ENCODE data around the gene CYTH4.

Gene CYTH4

DNA sequence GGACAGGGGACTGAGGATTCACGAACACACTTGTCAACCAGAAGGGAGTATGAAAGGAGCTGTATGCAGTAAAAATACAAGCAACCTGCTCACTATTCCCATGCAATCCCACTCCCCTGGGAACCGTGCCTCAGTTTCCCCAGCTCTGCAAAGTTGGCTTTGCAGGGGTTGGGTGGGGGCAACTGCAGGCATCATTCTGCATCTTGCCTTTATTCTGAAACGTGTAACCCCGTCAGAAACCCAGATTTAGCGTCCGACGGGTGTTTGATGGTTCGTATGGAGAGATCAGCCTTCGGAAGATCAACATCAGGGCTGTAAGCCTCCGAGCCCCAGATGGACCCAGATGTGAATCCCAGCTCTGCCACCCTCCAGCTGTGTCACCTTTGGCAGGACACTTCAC, 3.6 kb downstream of the CYTH4 start:
- no peaks in the 10 kb centered on the region for H3K9me3 Mint-ChIP-seq
- H3K4me1 Mint-ChIP-seq: peaks cover 91% of the 10 kb centered on the region
- peaks cover 14% of the 10 kb centered on the region for H3K36me3 Mint-ChIP-seq (ENCODE audit: low read depth)
- H3K27me3 Mint-ChIP-seq: no peaks in the 10 kb centered on the region
- ATAC-seq (no peak), DNase-seq (no peak)
- no peak overlapping the region for H3K4me3 Mint-ChIP-seq
- no peak overlapping the region for H3K27ac Mint-ChIP-seq

DNA sequence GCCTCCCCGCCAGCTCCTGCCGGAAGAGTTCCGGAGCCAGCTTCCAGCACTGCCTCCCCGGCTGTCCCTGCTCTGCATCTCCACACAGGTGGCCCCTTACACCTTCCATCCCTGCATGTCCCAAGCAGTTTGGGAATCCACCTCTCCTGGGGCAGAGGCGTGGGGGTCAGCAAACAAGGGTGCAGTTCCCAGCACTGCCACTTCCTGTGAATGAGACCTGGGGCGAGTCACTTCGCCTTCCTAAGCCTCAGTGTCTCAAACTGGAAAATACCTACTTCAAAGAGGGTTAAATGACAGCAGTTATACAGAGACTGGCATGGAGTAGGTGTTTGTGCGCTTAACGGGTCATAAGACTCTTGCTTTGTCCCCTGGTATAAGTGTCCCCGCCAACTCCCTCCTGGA, 5.2 kb downstream of the CYTH4 start:
- H3K4me3 Mint-ChIP-seq: no peak overlapping the region
- H3K9me3 Mint-ChIP-seq: no peaks in the 10 kb centered on the region
- H3K27me3 Mint-ChIP-seq: no peaks in the 10 kb centered on the region
- no peak for DNase-seq
- peak overlapping the region; percentile 67 for H3K27ac Mint-ChIP-seq
- H3K36me3 Mint-ChIP-seq (ENCODE audit: low read depth): peaks cover 20% of the 10 kb centered on the region
- H3K4me1 Mint-ChIP-seq: peaks cover 80% of the 10 kb centered on the region
- ATAC-seq: peak; percentile 30

DNA sequence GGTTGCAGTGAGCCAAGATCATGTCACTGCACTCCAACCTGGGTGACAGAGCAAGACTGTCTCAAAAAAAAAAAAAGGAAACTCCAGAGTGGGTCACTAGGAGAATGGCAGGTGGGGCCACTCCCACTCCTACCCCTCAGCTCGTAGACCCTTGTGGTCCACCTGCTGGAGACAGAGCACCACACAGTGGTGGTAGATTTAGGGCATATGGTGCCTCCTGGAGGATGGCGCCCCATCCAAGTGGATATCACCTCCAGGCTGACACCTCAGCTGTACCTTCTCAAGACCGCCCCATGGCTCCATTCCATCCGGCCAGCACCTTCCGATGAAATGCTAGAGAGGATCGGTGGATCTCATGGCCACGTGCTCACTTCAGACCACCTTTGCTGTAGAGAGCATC, 6.2 kb downstream of the CYTH4 start:
- H3K27ac Mint-ChIP-seq: no peak overlapping the region
- peaks cover 73% of the 10 kb centered on the region for H3K4me1 Mint-ChIP-seq
- H3K9me3 Mint-ChIP-seq: no peaks in the 10 kb centered on the region
- H3K27me3 Mint-ChIP-seq: no peaks in the 10 kb centered on the region
- peaks cover 26% of the 10 kb centered on the region for H3K36me3 Mint-ChIP-seq (ENCODE audit: low read depth)
- no peak overlapping the region for H3K4me3 Mint-ChIP-seq
- DNase-seq (no peak), ATAC-seq (no peak)

DNA sequence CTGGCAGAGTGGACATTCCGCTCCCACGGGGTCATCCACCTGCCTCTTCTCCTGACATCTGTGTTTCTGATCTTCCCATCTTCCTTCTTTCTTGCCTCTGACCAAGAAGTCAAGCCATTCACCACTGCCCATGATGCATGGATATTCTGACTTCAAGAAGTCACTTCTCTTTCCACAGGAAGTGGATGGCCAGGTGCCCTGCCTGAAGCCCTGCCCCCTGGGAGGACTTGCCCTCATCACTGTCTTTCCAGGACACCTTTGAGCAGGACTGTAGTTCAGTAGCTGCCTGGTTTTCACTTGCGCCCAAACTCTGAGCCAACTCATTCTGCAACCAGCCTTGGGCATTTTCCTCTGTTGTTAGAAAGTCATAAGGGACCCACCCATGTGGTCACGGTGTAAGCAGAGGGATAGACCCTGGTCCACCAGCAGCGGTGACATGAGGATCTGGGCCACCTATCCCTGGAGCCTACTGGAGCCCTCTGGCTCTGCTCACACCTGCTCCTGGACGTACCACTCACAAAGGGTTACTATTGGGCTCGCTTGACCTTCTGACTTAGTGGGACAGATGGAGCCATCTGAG, 6.9 kb downstream of the CYTH4 start:
- peak overlapping the region; percentile 65 for H3K27ac Mint-ChIP-seq
- DNase-seq: no peak
- no peak for ATAC-seq
- H3K36me3 Mint-ChIP-seq (ENCODE audit: low read depth): peaks cover 26% of the 10 kb centered on the region
- peaks cover 67% of the 10 kb centered on the region for H3K4me1 Mint-ChIP-seq
- H3K9me3 Mint-ChIP-seq: no peaks in the 10 kb centered on the region
- H3K27me3 Mint-ChIP-seq: no peaks in the 10 kb centered on the region
- H3K4me3 Mint-ChIP-seq: no peak overlapping the region

DNA sequence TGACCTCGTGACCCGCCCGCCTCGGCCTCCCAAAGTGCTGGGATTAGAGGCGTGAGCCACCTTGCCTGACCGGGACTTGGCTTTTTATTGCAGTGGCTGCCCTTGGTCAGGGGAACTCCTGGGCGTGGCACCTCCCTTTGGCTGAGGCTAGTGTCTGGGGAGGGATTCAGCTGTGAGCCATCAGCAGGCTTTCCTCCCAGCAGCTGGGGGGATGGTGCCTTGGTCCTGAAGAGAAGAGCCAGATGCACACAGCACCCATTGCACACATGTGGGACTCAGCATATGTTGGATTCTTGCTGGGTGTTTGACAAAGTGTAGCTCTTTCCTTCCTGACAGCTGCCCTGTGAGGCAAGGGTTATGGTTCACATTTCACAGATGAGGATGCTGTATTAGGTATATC, 8.4 kb downstream of the CYTH4 start:
- Mint-ChIP-seq H3K27ac (no peak overlapping the region), H3K4me3 (no peak overlapping the region), H3K36me3 (ENCODE audit: low read depth) (peaks cover 24% of the 10 kb centered on the region), H3K4me1 (peaks cover 65% of the 10 kb centered on the region), H3K27me3 (no peaks in the 10 kb centered on the region), H3K9me3 (no peaks in the 10 kb centered on the region)
- DNase-seq (no peak), ATAC-seq (no peak)

DNA sequence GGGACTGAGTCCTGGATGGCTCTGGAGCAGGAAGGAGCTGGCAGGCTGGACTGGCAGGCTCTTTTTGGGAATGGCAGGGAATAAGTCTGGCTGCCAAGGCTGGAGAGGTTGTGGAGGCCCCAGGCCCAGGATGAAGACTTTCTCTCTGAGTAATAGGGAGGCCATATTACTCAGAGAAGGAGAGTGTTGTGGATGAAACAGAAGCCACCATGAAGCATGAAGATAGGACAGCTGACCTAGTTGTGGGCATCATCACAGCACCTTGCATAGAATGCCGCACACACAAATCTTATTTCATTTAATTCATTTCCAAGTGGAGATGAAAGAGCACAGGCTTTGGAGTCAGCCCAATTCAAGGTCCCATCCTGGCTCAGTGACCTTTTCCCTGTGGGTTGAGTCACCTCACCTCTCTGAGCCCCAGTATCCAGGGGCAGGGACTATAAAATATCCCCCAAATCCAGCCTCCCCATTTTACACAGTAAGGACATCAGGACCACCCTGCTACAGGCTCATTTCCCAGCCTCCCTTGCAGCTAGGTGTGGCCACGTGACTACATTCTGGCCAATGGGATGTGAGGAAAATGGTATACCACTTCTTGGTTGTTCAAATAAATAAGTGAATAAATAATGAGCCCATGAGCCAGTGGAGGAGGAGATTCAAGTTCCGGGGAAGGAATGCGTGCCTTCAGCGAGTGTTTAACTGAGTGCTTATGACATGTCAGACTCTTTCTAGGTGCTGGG, 9.4 kb downstream of the CYTH4 start:
- DNase-seq: no peak
- Mint-ChIP-seq H3K4me3 (no peak overlapping the region), H3K27me3 (no peaks in the 10 kb centered on the region), H3K36me3 (ENCODE audit: low read depth) (peaks cover 23% of the 10 kb centered on the region), H3K4me1 (peaks cover 56% of the 10 kb centered on the region), H3K9me3 (no peaks in the 10 kb centered on the region), H3K27ac (no peak overlapping the region)
- ATAC-seq: no peak

DNA sequence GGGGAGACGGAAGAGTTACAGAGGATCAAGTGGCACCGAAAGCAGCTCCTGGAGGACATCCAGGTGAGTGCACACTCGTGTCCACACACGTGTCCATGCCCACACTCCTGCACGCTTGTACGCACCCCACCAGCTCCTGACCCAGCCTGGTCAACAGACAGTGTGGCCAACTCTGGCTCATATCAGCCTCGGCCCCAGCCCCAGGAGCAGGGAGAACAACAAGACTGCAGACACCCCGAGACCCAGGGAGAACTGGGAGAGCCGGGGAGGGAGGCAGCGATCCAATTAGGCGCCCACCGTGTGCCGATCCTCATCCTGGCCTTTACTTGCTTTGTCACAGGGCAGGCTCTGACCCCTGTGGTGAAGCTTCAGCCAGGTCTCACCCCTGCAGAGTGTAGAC, 10.3 kb downstream of the CYTH4 start:
- Mint-ChIP-seq H3K27ac (no peak overlapping the region), H3K4me3 (no peak overlapping the region), H3K36me3 (ENCODE audit: low read depth) (peaks cover 18% of the 10 kb centered on the region), H3K9me3 (no peaks in the 10 kb centered on the region), H3K27me3 (no peaks in the 10 kb centered on the region), H3K4me1 (peaks cover 47% of the 10 kb centered on the region)
- ATAC-seq: no peak
- no peak for DNase-seq

DNA sequence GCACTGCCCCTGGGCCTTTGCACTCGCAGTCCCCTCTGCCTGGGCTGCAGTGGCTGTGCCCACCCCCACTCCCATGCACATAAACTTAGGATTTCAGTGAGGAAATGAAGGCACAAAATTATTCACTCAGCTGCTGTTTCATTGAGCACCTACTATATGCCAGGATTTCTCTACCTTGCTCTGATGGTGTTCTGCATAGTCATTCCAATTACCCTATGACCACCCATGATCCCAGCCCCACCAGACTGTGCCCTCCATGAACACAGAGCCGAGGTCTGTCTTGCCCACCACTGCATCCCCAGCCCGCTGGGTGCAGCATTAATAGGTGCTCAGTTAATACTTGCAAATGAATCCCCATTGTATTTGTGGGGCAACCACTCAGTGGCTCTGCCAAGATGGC, 10.9 kb downstream of the CYTH4 start:
- Mint-ChIP-seq H3K27ac (no peak overlapping the region), H3K27me3 (no peaks in the 10 kb centered on the region), H3K4me1 (peaks cover 46% of the 10 kb centered on the region), H3K36me3 (ENCODE audit: low read depth) (peaks cover 18% of the 10 kb centered on the region), H3K9me3 (no peaks in the 10 kb centered on the region), H3K4me3 (no peak overlapping the region)
- ATAC-seq: no peak
- DNase-seq: no peak

DNA sequence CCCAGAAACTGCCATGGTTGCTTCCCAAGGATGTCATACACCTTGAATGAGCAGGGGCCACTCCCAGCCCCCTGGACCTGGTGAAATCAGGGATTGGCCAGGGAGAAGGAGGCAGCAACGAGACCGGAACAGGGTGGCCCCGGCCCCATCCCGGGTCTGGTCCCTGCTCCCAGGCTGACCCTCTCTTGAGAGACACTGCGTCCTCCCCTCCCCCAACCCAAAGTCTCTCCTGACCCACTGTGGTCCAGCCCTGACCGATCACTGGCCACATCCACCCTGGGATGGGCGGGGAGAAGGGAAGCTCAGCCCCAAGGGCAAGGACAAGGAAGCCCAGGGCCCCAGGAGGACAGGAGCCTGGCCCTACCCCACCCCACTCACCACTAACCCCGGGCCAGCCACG, 12.4 kb downstream of the CYTH4 start:
- no peak overlapping the region for H3K27ac Mint-ChIP-seq
- no peaks in the 10 kb centered on the region for H3K27me3 Mint-ChIP-seq
- DNase-seq: no peak
- H3K4me1 Mint-ChIP-seq: peaks cover 40% of the 10 kb centered on the region
- ATAC-seq: no peak
- H3K9me3 Mint-ChIP-seq: no peaks in the 10 kb centered on the region
- peaks cover 12% of the 10 kb centered on the region for H3K36me3 Mint-ChIP-seq (ENCODE audit: low read depth)
- no peak overlapping the region for H3K4me3 Mint-ChIP-seq

DNA sequence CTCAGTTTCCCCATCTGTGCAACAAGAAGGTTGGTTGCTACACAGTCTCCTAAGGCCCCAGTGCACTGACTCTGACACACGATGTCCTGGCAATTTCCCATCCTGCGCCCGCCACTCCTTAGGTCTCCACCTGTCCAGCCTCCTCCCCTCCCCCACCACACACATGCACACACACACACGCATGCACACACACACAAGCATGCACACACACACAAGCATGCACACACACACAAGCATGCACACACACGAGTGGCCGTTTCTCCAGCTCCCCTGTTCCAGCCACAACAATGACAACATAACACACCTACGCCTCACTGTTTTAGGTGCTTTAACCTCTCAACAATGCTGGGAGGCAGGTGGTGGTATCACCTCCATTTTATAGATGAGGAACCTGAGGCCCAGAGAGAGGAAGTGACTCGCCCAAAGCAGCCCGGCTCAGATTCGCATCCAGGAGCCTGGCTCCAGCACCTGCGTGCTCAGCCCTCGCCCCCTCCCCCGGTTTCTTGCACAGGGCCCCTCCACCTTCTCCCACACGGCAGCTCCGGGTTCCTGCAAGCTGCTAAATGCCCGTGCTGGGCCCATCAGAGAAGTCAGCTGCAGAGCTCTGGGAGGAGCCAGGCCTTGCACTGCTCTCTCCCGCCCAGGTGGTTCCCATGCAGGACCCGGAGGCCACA, 13.0 kb downstream of the CYTH4 start:
- no peak overlapping the region for H3K4me3 Mint-ChIP-seq
- ATAC-seq (no peak), DNase-seq (no peak)
- H3K4me1 Mint-ChIP-seq: peaks cover 41% of the 10 kb centered on the region
- no peaks in the 10 kb centered on the region for H3K27me3 Mint-ChIP-seq
- no peaks in the 10 kb centered on the region for H3K9me3 Mint-ChIP-seq
- no peak overlapping the region for H3K27ac Mint-ChIP-seq
- peaks cover 12% of the 10 kb centered on the region for H3K36me3 Mint-ChIP-seq (ENCODE audit: low read depth)

DNA sequence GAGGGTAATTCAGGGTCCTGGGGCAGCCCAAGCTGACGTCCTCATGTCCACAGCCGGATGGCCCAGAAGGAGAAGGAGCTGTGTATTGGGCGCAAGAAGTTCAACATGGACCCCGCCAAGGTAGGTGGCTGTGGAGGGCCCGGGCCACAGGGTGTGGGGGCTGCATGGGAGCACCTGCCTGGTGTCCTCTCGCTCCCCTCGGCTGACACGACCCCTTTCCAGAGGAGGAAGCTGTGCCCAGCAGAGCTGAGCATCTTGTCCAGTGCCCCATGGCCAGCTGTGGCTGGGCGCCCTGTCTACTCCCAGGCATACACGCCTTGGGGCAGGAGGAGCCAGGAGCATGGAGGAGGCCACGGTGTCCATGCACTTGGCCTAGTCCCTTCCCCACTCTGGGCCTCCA, 13.6 kb downstream of the CYTH4 start:
- Mint-ChIP-seq H3K9me3 (no peaks in the 10 kb centered on the region), H3K36me3 (ENCODE audit: low read depth) (peaks cover 16% of the 10 kb centered on the region), H3K4me1 (peaks cover 45% of the 10 kb centered on the region), H3K27me3 (no peaks in the 10 kb centered on the region), H3K27ac (no peak overlapping the region), H3K4me3 (no peak overlapping the region)
- DNase-seq: no peak
- no peak for ATAC-seq

DNA sequence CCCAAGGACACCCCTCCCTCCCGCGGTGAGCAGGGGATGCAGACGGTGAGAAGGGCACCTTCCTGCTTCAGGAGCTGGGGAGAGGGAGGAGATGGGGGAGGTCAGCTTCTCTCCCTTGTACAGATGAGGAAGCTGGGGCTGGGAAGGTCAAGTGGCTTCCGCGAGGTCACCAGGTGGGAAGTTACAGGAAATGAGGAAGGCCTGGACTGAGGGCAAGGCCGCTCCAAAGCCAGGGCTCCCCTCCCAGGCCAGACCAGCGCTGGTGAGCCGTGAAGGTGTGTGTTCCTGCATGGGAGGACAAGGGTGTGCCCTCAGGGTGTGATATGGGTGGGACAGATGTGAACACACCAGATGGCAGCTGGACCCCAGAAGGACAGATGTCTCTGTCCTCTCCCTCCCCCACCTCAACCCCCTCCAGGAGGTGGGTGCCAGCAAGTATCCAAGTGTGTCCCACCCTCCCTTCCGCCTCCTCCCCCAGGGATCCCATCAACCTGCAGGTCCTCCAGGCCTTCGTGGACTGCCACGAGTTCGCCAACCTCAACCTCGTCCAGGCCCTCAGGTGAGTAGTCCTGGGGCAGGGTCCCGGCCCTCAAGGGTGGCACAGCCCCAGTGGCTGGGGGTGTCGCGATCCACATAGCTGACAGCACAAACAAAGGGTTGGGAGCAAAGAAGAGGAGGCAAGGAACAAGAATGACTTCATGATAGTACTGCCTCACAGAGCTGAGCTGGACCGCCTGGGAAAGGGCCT, 16.6 kb downstream of the CYTH4 start:
- Mint-ChIP-seq H3K4me1 (peaks cover 66% of the 10 kb centered on the region), H3K4me3 (no peak overlapping the region), H3K27me3 (no peaks in the 10 kb centered on the region), H3K9me3 (no peaks in the 10 kb centered on the region), H3K27ac (peak overlapping the region; percentile 0), H3K36me3 (ENCODE audit: low read depth) (peaks cover 11% of the 10 kb centered on the region)
- DNase-seq (no peak), ATAC-seq (no peak)

- Mint-ChIP-seq H3K4me1 (peaks cover 70% of the 10 kb centered on the region), H3K9me3 (no peaks in the 10 kb centered on the region), H3K4me3 (peak overlapping the region; percentile 25), H3K36me3 (ENCODE audit: low read depth) (peaks cover 13% of the 10 kb centered on the region), H3K27me3 (no peaks in the 10 kb centered on the region), H3K27ac (peak overlapping the region; percentile 89)
- DNase-seq: no peak
- no peak for ATAC-seq
Observed at GRCh38 chr22:37299969-37300509, 17.7 kb downstream of the CYTH4 start.

GRCh38 chr22:37300551-37301017, 18.3 kb downstream of the CYTH4 start:
- Mint-ChIP-seq H3K4me3 (peak overlapping the region; percentile 52), H3K27me3 (no peaks in the 10 kb centered on the region), H3K27ac (peak overlapping the region; percentile 89), H3K36me3 (ENCODE audit: low read depth) (peaks cover 13% of the 10 kb centered on the region), H3K4me1 (peaks cover 70% of the 10 kb centered on the region), H3K9me3 (no peaks in the 10 kb centered on the region)
- peak; percentile 49 for DNase-seq
- no peak for ATAC-seq
